K562 (cell line): ENCODE data around the gene MFAP3. TPM values are rescaled to one million over a fixed set of nuclear protein-coding genes. Genes with fewer than 3 reads are reported as not detected.
A peak's percentile ranks its signal among the peaks of the same experiment; 100 is the strongest.

Experiments used
- ARHGAP35 ChIP-seq: fragments of 450-650 bp; IDR thresholded peaks from 2 replicates; pipeline ENCODE4 v1.6.1; 2018; ENCODE audit not compliant: partially characterized antibody
- ELF4 ChIP-seq: fragments of 450-650 bp; formaldehyde crosslinking; IDR thresholded peaks from 2 replicates; pipeline ENCODE4 v1.4.0; 2022; ENCODE audit warnings: missing genetic modification characterization
- FOXA3 ChIP-seq, 2 experiments: fragments of 450-650 bp in 1 of 2; sonication (generic) in 1 of 2; formaldehyde crosslinking; IDR thresholded peaks in 1 of 2; conservative IDR thresholded peaks in 1 of 2; 2 replicates each; pipeline versions ENCODE4 v1.4.0 to v1.8.0; 2020 to 2022; ENCODE audit warnings: mild to moderate bottlenecking in 2 of 2, missing genetic modification reagents in 1 of 2
- FOXK2 ChIP-seq, 2 experiments: fragments of 450-650 bp; IDR thresholded peaks in 1 of 2; conservative IDR thresholded peaks in 1 of 2; 2 replicates each; pipeline ENCODE4 v1.6.1; 2016; ENCODE audit warnings: low read depth in 2 of 2, mild to moderate bottlenecking in 1 of 2
- HDAC1 ChIP-seq, 2 experiments: fragments of 450-650 bp; IDR thresholded peaks; 2 replicates each; pipeline ENCODE4 v1.6.1; 2016 to 2017; ENCODE audit warnings: inconsistent platforms in 1 of 2, mild to moderate bottlenecking in 1 of 2, moderate library complexity in 1 of 2
- HOXB6 ChIP-seq: fragments of 250-450 bp; sonication (Bioruptor Pico); IDR thresholded peaks from 2 replicates; pipeline ENCODE4 v1.5.1; 2022; ENCODE audit warnings: mild to moderate bottlenecking, borderline replicate concordance
- NBN ChIP-seq: fragments of 450-650 bp; IDR thresholded peaks from 2 replicates; pipeline ENCODE4 v1.6.1; 2016; ENCODE audit warnings: low read depth, mild to moderate bottlenecking
- OTX1 ChIP-seq: fragments of 450-650 bp; formaldehyde crosslinking; IDR thresholded peaks from 2 replicates; pipeline ENCODE4 v1.4.0; 2022; ENCODE audit warnings: mild to moderate bottlenecking
- PHF8 ChIP-seq: fragments of 200-600 bp; sonication (generic); IDR thresholded peaks from 2 replicates; pipeline ENCODE4 v1.6.1; 2012; ENCODE audit warnings: mixed run types, mild to moderate bottlenecking, inconsistent platforms, low read length, moderate library complexity, borderline replicate concordance
- POLR2G ChIP-seq: fragments of 200-400 bp; formaldehyde crosslinking; IDR thresholded peaks from 2 replicates; pipeline ENCODE4 v1.6.1; 2017; ENCODE audit warnings: low read depth, mild to moderate bottlenecking, antibody characterized with exemption, low read length, moderate library complexity
- POLR3A ChIP-seq: IDR thresholded peaks from 2 replicates; pipeline ENCODE4 v1.6.1; 2011; ENCODE audit warnings: borderline replicate concordance, mild to moderate bottlenecking, moderate library complexity; ENCODE audit not compliant: insufficient read length, insufficient read depth; ENCODE audit errors: extremely low read depth
- RAD21 ChIP-seq, 2 experiments: fragments of 250-450 bp in 1 of 2; fragments of 450-650 bp in 1 of 2; sonication (Bioruptor Pico) in 1 of 2; formaldehyde crosslinking in 1 of 2; IDR thresholded peaks in 1 of 2; conservative IDR thresholded peaks in 1 of 2; 2 replicates each; pipeline versions ENCODE4 v1.4.0 to v1.8.0; 2020 to 2022; ENCODE audit warnings: mild to moderate bottlenecking in 2 of 2, moderate library complexity in 1 of 2
- TEAD4 ChIP-seq, 2 experiments: sonication (generic) in 1 of 2; formaldehyde crosslinking in 1 of 2; IDR thresholded peaks; 2 replicates each; pipeline versions ENCODE4 v1.6.1 to v1.8.0; 2012 to 2022; ENCODE audit warnings: borderline replicate concordance in 1 of 2, inconsistent platforms in 1 of 2, low read length in 1 of 2, mild to moderate bottlenecking in 1 of 2, missing genetic modification reagents in 1 of 2
- ZNF395 ChIP-seq: fragments of 200-800 bp; sonication (Bioruptor generic); IDR thresholded peaks from 2 replicates; pipeline ENCODE4 v1.6.1; 2017; ENCODE audit warnings: missing genetic modification characterization, missing compliant biosample characterization
- ZZZ3 ChIP-seq: fragments of 450-650 bp; IDR thresholded peaks from 2 replicates; pipeline ENCODE4 v1.6.1; 2016; ENCODE audit warnings: antibody characterized with exemption, mild to moderate bottlenecking, moderate library complexity
- polyA plus RNA-seq, 8 experiments: library from polyadenylated mRNA; depleted of rRNA in 4 of 8; stranded (reverse) in 5 of 8; unstranded in 3 of 8; fragments of >200 nt; fragmentation: Nextera tagmentation in 2 of 8; fragmentation: Illumina TruSeq in 1 of 8; extraction: Ambion mirVana in 2 of 8; extraction: Trizol in 1 of 8; gene quantifications; 2 replicates each; pipeline versions ENCODE4 v1.2.1 to v1.2.3, GENCODE V29; 2011 to 2014; ENCODE audit warnings: inconsistent platforms in 1 of 8, missing spikeins in 1 of 8
- total RNA-seq, 7 experiments: library from RNA; depleted of rRNA in 6 of 7; stranded (reverse); fragments of >200 nt in 6 of 7; fragmentation: Illumina TruSeq in 2 of 7; extraction: Trizol in 2 of 7; gene quantifications; 2 replicates each; pipeline versions ENCODE4 v1.2.1 to v1.2.3, GENCODE V29; 2011 to 2021; ENCODE audit warnings: low replicate concordance in 1 of 7
- TF ChIP-seq, protein P1 (sequence below), 2 experiments: fragments of 450-650 bp; IDR thresholded peaks; 2 replicates each; pipeline ENCODE4 v1.6.1; 2016
- TF ChIP-seq, protein P2 (sequence below): sonication (generic); formaldehyde crosslinking; IDR thresholded peaks from 2 replicates; pipeline ENCODE4 v1.8.0; 2023; ENCODE audit warnings: missing genetic modification reagents, mild to moderate bottlenecking, borderline replicate concordance

MFAP3 gene
- total and polyA plus RNA-seq, 9 of the 15 experiments (the other 6 are each of a cell fraction or from before 2014, with no cell fraction given), result 9.5 to 39.1 (median 20.7) TPM

- TF ChIP-seq ARHGAP35 (no peak), FOXK2 (conservative IDR thresholded peaks at IDR 0.05 in 1 of 2, IDR thresholded peaks at IDR 0.05 in 1 of 2; ENCODE audit: low read depth in 2 of 2) (no peak), PHF8 (no peak), HDAC1 (IDR thresholded peaks at IDR 0.05) (no peak), FOXA3 (CRISPR knock-in tag; conservative IDR thresholded peaks at IDR 0.05 in 1 of 2, IDR thresholded peaks at IDR 0.05 in 1 of 2) (no peak), ZNF395 (CRISPR knock-in tag) (no peak), HOXB6 (CRISPR knock-in tag) (no peak), ELF4 (CRISPR knock-in tag) (no peak), POLR2G (no peak), NBN (no peak), OTX1 (CRISPR knock-in tag) (no peak), RAD21 (CRISPR knock-in tag; conservative IDR thresholded peaks at IDR 0.05 in 1 of 2, IDR thresholded peaks at IDR 0.05 in 1 of 2) (peak; percentile 96 to 97), ZZZ3 (no peak), POLR3A (no peak), TEAD4 (IDR thresholded peaks at IDR 0.05; ENCODE audit: low read length) (no peak), TEAD4 (CRISPR knock-in tag; IDR thresholded peaks at IDR 0.05; ENCODE audit: borderline replicate concordance) (no peak)
- TF ChIP-seq, protein P1, sequence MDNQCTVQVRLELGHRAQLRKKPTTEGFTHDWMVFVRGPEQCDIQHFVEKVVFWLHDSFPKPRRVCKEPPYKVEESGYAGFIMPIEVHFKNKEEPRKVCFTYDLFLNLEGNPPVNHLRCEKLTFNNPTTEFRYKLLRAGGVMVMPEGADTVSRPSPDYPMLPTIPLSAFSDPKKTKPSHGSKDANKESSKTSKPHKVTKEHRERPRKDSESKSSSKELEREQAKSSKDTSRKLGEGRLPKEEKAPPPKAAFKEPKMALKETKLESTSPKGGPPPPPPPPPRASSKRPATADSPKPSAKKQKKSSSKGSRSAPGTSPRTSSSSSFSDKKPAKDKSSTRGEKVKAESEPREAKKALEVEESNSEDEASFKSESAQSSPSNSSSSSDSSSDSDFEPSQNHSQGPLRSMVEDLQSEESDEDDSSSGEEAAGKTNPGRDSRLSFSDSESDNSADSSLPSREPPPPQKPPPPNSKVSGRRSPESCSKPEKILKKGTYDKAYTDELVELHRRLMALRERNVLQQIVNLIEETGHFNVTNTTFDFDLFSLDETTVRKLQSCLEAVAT (IDR thresholded peaks at IDR 0.05), result no peak
- TF ChIP-seq, protein P2, sequence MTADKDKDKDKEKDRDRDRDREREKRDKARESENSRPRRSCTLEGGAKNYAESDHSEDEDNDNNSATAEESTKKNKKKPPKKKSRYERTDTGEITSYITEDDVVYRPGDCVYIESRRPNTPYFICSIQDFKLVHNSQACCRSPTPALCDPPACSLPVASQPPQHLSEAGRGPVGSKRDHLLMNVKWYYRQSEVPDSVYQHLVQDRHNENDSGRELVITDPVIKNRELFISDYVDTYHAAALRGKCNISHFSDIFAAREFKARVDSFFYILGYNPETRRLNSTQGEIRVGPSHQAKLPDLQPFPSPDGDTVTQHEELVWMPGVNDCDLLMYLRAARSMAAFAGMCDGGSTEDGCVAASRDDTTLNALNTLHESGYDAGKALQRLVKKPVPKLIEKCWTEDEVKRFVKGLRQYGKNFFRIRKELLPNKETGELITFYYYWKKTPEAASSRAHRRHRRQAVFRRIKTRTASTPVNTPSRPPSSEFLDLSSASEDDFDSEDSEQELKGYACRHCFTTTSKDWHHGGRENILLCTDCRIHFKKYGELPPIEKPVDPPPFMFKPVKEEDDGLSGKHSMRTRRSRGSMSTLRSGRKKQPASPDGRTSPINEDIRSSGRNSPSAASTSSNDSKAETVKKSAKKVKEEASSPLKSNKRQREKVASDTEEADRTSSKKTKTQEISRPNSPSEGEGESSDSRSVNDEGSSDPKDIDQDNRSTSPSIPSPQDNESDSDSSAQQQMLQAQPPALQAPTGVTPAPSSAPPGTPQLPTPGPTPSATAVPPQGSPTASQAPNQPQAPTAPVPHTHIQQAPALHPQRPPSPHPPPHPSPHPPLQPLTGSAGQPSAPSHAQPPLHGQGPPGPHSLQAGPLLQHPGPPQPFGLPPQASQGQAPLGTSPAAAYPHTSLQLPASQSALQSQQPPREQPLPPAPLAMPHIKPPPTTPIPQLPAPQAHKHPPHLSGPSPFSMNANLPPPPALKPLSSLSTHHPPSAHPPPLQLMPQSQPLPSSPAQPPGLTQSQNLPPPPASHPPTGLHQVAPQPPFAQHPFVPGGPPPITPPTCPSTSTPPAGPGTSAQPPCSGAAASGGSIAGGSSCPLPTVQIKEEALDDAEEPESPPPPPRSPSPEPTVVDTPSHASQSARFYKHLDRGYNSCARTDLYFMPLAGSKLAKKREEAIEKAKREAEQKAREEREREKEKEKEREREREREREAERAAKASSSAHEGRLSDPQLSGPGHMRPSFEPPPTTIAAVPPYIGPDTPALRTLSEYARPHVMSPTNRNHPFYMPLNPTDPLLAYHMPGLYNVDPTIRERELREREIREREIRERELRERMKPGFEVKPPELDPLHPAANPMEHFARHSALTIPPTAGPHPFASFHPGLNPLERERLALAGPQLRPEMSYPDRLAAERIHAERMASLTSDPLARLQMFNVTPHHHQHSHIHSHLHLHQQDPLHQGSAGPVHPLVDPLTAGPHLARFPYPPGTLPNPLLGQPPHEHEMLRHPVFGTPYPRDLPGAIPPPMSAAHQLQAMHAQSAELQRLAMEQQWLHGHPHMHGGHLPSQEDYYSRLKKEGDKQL (CRISPR knock-in tag), result no peak
Measured at GRCh38 chr5:154072414-154073171, 33.8 kb downstream of the MFAP3 start (continued).
